K562 (cell line): ENCODE measurements around the gene GRIPAP1. TPM values are rescaled to one million over a fixed set of nuclear protein-coding genes. Genes with fewer than 3 reads are reported as not detected.

Experiments used
- CBX8 ChIP-seq: fragments of 200-600 bp; sonication (generic); IDR thresholded peaks from 2 replicates; pipeline ENCODE4 v1.6.1; 2012; ENCODE audit warnings: borderline replicate concordance, mixed run types, low read depth, mild to moderate bottlenecking, moderate library complexity, mixed read lengths, low read length, control low read depth, inconsistent platforms; ENCODE audit not compliant: poor library complexity, severe bottlenecking; ENCODE audit errors: extremely low read depth
- MEF2D ChIP-seq: conservative IDR thresholded peaks from 2 replicates; pipeline ENCODE4 v1.6.1; 2016; ENCODE audit warnings: low read depth, missing genetic modification characterization, missing compliant biosample characterization
- MYNN ChIP-seq, 2 experiments: sonication (generic); formaldehyde crosslinking in 1 of 2; IDR thresholded peaks; 2 replicates each; pipeline versions ENCODE4 v1.5.0 to v1.6.1; 2016 to 2020; ENCODE audit warnings: antibody characterized with exemption in 1 of 2, missing genetic modification reagents in 1 of 2
- TCF7 ChIP-seq: sonication (generic); IDR thresholded peaks from 2 replicates; pipeline ENCODE4 v1.6.1; 2016; ENCODE audit warnings: antibody characterized with exemption, borderline replicate concordance
- TRIM28 ChIP-seq: fragments of 450-650 bp; IDR thresholded peaks from 2 replicates; pipeline ENCODE4 v1.6.1; 2017
- ZC3H4 ChIP-seq: sonication (generic); formaldehyde crosslinking; IDR thresholded peaks from 2 replicates; pipeline ENCODE4 v1.9.0; 2021; ENCODE audit warnings: missing genetic modification reagents, borderline replicate concordance
- polyA plus RNA-seq, 8 experiments: library from polyadenylated mRNA; depleted of rRNA in 4 of 8; stranded (reverse) in 5 of 8; unstranded in 3 of 8; fragments of >200 nt; fragmentation: Nextera tagmentation in 2 of 8; fragmentation: Illumina TruSeq in 1 of 8; extraction: Ambion mirVana in 2 of 8; extraction: Trizol in 1 of 8; gene quantifications; 2 replicates each; pipeline versions ENCODE4 v1.2.1 to v1.2.3, GENCODE V29; 2011 to 2014; ENCODE audit warnings: inconsistent platforms in 1 of 8, missing spikeins in 1 of 8
- total RNA-seq, 7 experiments: library from RNA; depleted of rRNA in 6 of 7; stranded (reverse); fragments of >200 nt in 6 of 7; fragmentation: Illumina TruSeq in 2 of 7; extraction: Trizol in 2 of 7; gene quantifications; 2 replicates each; pipeline versions ENCODE4 v1.2.1 to v1.2.3, GENCODE V29; 2011 to 2021; ENCODE audit warnings: low replicate concordance in 1 of 7
- TF ChIP-seq, protein P1 (sequence below): fragments of 250-450 bp; sonication (Bioruptor Pico); IDR thresholded peaks from 2 replicates; pipeline ENCODE4 v1.5.0; 2022; ENCODE audit warnings: mild to moderate bottlenecking
- TF ChIP-seq, protein P2 (sequence below): fragments of 250-450 bp; sonication (Bioruptor Pico); IDR thresholded peaks from 2 replicates; pipeline ENCODE4 v1.4.0; 2020; ENCODE audit warnings: borderline replicate concordance
- TF ChIP-seq, protein P3 (sequence below): fragments of 450-650 bp; IDR thresholded peaks from one replicate; pipeline ENCODE4 v1.6.1; 2018; ENCODE audit warnings: mild to moderate bottlenecking, moderate library complexity; ENCODE audit not compliant: partially characterized antibody
- TF ChIP-seq, protein P4 (sequence below): conservative IDR thresholded peaks from 2 replicates; pipeline ENCODE4 v1.6.1; 2011; ENCODE audit warnings: low read depth, mild to moderate bottlenecking, low read length; ENCODE audit not compliant: control insufficient read depth
- TF ChIP-seq, protein P5 (sequence below): fragments of 450-650 bp; IDR thresholded peaks from 2 replicates; pipeline ENCODE4 v1.6.1; 2016; ENCODE audit warnings: low read depth, mild to moderate bottlenecking, moderate library complexity

The GRIPAP1 gene
- total and polyA plus RNA-seq, 9 of the 15 experiments (the other 6 are each of a cell fraction or from before 2014, with no cell fraction given), result 4.1 to 41.6 (median 24.0) TPM

DNA sequence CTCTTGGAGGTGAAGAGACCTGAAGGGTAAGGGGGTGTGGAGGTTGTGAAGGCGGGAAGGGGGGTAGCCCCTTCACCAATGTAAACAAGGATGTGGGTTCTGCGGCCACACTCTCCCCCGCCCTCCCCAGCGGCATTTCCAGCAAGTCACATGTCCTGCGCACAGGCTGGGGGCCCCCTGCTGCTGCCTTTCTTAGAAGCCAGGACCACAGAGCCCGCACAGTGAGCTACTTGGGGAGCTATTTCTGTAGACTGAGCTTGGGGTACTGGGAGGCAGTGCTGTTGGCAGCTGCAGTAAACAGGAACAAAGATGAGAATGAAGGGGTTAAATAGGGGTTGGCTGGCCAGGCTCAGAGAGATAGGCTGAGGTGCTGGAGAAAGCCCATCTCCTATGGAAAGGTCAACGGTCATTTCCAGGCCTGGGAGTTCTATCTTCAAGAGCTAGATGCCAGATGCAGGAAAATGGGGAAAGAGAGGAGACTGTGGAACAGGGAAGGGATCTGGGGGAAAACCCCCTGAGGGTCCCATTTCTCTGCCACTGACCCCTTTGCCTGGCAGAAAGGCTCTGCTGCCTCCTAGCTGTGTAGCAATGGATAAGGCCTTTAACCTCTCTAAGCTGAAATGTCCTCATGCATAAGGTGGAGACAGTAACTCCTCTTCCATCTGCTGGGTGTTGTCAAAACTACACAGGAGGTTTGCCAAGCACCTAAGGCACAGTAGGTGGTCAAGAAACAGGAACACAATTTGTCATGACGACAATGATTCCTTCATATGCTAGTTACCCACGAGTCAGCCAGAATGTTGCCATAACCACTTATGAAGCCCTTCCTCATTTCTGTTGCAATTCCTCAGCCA is 64.8 kb downstream of the GRIPAP1 start (continued):
- TF ChIP-seq, protein P1, sequence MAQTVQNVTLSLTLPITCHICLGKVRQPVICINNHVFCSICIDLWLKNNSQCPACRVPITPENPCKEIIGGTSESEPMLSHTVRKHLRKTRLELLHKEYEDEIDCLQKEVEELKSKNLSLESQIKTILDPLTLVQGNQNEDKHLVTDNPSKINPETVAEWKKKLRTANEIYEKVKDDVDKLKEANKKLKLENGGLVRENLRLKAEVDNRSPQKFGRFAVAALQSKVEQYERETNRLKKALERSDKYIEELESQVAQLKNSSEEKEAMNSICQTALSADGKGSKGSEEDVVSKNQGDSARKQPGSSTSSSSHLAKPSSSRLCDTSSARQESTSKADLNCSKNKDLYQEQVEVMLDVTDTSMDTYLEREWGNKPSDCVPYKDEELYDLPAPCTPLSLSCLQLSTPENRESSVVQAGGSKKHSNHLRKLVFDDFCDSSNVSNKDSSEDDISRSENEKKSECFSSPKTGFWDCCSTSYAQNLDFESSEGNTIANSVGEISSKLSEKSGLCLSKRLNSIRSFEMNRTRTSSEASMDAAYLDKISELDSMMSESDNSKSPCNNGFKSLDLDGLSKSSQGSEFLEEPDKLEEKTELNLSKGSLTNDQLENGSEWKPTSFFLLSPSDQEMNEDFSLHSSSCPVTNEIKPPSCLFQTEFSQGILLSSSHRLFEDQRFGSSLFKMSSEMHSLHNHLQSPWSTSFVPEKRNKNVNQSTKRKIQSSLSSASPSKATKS (CRISPR knock-in tag), result no peak
- TF ChIP-seq TCF7 (no peak), MEF2D (tag) (peak; percentile 70), MYNN (IDR thresholded peaks at IDR 0.05) (0 out of 2 replicates have a peak, but pooled peaks have one; percentile 46), MYNN (CRISPR knock-in tag; IDR thresholded peaks at IDR 0.05) (no peak), CBX8 (no peak), TRIM28 (no peak), ZC3H4 (CRISPR knock-in tag) (no peak)
- TF ChIP-seq, protein P2, sequence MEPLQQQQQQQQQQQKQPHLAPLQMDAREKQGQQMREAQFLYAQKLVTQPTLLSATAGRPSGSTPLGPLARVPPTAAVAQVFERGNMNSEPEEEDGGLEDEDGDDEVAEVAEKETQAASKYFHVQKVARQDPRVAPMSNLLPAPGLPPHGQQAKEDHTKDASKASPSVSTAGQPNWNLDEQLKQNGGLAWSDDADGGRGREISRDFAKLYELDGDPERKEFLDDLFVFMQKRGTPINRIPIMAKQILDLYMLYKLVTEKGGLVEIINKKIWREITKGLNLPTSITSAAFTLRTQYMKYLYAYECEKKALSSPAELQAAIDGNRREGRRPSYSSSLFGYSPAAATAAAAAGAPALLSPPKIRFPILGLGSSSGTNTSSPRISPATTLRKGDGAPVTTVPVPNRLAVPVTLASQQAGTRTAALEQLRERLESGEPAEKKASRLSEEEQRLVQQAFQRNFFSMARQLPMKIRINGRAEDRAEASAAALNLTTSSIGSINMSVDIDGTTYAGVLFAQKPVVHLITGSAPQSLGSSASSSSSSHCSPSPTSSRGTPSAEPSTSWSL (CRISPR knock-in tag), result no peak
- TF ChIP-seq, protein P3, sequence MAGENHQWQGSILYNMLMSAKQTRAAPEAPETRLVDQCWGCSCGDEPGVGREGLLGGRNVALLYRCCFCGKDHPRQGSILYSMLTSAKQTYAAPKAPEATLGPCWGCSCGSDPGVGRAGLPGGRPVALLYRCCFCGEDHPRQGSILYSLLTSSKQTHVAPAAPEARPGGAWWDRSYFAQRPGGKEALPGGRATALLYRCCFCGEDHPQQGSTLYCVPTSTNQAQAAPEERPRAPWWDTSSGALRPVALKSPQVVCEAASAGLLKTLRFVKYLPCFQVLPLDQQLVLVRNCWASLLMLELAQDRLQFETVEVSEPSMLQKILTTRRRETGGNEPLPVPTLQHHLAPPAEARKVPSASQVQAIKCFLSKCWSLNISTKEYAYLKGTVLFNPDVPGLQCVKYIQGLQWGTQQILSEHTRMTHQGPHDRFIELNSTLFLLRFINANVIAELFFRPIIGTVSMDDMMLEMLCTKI, result no peak
- TF ChIP-seq, protein P4, sequence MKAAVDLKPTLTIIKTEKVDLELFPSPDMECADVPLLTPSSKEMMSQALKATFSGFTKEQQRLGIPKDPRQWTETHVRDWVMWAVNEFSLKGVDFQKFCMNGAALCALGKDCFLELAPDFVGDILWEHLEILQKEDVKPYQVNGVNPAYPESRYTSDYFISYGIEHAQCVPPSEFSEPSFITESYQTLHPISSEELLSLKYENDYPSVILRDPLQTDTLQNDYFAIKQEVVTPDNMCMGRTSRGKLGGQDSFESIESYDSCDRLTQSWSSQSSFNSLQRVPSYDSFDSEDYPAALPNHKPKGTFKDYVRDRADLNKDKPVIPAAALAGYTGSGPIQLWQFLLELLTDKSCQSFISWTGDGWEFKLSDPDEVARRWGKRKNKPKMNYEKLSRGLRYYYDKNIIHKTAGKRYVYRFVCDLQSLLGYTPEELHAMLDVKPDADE, result peak; percentile 68; the same call in 1 of the 2 replicates
- TF ChIP-seq, protein P5, sequence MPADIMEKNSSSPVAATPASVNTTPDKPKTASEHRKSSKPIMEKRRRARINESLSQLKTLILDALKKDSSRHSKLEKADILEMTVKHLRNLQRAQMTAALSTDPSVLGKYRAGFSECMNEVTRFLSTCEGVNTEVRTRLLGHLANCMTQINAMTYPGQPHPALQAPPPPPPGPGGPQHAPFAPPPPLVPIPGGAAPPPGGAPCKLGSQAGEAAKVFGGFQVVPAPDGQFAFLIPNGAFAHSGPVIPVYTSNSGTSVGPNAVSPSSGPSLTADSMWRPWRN, result peak; percentile 98
